Keratinocyte (primary cell): ENCODE results near the gene BCAS3.

Experiments used
- EZH2 ChIP-seq: IDR thresholded peaks from one replicate; pipeline ENCODE4 v1.6.1; 2012; ENCODE audit warnings: inconsistent platforms, mild to moderate bottlenecking, low read length, moderate library complexity
- TF ChIP-seq, protein P1 (sequence below), 3 experiments: IDR thresholded peaks in 1 of 3; conservative IDR thresholded peaks in 1 of 3; optimal IDR thresholded peaks in 1 of 3; 2 replicates in 2 of 3; 3 replicates in 1 of 3; pipeline versions ENCODE3 to v1.5.1; 2011; ENCODE audit warnings: low read length in 3 of 3, mild to moderate bottlenecking in 3 of 3, moderate library complexity in 2 of 3, control low read depth in 1 of 3, inconsistent platforms in 1 of 3; ENCODE audit not compliant: insufficient read depth in 2 of 3; ENCODE audit errors: extremely low read depth in 1 of 3

DNA sequence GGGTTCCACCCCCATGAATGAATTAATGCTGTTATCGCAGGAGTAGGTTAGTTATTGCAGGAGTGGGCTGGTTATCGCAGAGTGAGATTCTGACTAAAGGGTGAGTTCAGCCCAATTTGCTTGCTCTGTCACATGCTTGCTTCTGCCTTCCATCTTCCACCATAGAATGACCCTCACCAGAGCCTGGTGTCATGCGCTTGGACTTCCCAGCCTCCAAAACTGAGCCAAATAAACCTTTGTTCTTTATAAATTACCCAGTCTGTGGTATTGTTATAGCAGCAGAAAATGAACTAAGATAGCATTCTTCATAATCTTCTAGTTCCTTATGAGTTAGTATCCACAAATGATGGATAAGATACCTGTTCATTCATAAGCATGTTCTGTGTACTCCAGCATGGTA is 486.9 kb downstream of the BCAS3 start:
- no peak for TF ChIP-seq EZH2
- TF ChIP-seq, protein P1, sequence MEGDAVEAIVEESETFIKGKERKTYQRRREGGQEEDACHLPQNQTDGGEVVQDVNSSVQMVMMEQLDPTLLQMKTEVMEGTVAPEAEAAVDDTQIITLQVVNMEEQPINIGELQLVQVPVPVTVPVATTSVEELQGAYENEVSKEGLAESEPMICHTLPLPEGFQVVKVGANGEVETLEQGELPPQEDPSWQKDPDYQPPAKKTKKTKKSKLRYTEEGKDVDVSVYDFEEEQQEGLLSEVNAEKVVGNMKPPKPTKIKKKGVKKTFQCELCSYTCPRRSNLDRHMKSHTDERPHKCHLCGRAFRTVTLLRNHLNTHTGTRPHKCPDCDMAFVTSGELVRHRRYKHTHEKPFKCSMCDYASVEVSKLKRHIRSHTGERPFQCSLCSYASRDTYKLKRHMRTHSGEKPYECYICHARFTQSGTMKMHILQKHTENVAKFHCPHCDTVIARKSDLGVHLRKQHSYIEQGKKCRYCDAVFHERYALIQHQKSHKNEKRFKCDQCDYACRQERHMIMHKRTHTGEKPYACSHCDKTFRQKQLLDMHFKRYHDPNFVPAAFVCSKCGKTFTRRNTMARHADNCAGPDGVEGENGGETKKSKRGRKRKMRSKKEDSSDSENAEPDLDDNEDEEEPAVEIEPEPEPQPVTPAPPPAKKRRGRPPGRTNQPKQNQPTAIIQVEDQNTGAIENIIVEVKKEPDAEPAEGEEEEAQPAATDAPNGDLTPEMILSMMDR (optimal IDR thresholded peaks at IDR 0.05 in 1 of 3, IDR thresholded peaks at IDR 0.05 in 1 of 3, conservative IDR thresholded peaks at IDR 0.05 in 1 of 3; ENCODE audit: extremely low read depth in 1 of 3, insufficient read depth in 2 of 3, low read length in 3 of 3) = no peak
